OCI-LY3 (cell line): ENCODE results near the gene GSTCD.
"Not testable (repeated sequence)": the region's sequence is repeated elsewhere in the genome, so short reads cannot be mapped to it uniquely, and the experiment has no call there.

ENCODE experiments used
- H2AFZ ChIP-seq: fragments of 200-600, 300-600 bp; shearing (Covaris generic); 2 replicates; pipeline ENCODE4 v1.6.0; 2014; ENCODE audit warnings: antibody characterized with exemption, low read depth, low read length
- H3K27ac ChIP-seq: fragments of 200-600, 300-600 bp; sonication (generic); 2 replicates; pipeline ENCODE4 v1.5.1; 2014; ENCODE audit warnings: mild to moderate bottlenecking, low read length, moderate library complexity, mixed read lengths
- H3K27me3 ChIP-seq: fragments of 200-600, 300-600 bp; sonication (generic); 2 replicates; pipeline ENCODE4 v1.6.1; 2014; ENCODE audit warnings: low read depth, low read length, mixed read lengths
- H3K36me3 ChIP-seq: fragments of 200-600, 300-600 bp; sonication (generic); replicated peaks from 2 replicates; pipeline ENCODE3; 2014; ENCODE audit warnings: low read depth, low read length, mixed read lengths
- H3K4me1 ChIP-seq: fragments of 300-600, 200-600 bp; sonication (generic); 2 replicates; pipeline ENCODE4 v1.6.1; 2014; ENCODE audit warnings: low read length, mixed read lengths
- H3K4me2 ChIP-seq: fragments of 200-600, 300-600 bp; sonication (generic); 2 replicates; pipeline ENCODE4 v1.6.1; 2014; ENCODE audit warnings: low read length, mixed read lengths
- H3K4me3 ChIP-seq: fragments of 300-600, 200-600 bp; sonication (generic); 2 replicates; pipeline ENCODE4 v1.5.1; 2014; ENCODE audit warnings: antibody characterized with exemption, mild to moderate bottlenecking, low read length, moderate library complexity
- H3K79me2 ChIP-seq: fragments of 300-600, 200-600 bp; shearing (Covaris generic); 2 replicates; pipeline ENCODE4 v1.6.1; 2014; ENCODE audit warnings: mild to moderate bottlenecking, low read length, mixed read lengths
- H3K9ac ChIP-seq: fragments of 300-600, 200-600 bp; shearing (Covaris generic); 2 replicates; pipeline ENCODE4 v1.6.0; 2014; ENCODE audit warnings: mild to moderate bottlenecking, low read length, moderate library complexity
- H3K9me3 ChIP-seq: fragments of 200-600, 300-600 bp; shearing (Covaris generic); 2 replicates; pipeline ENCODE4 v1.6.1; 2014; ENCODE audit warnings: low read length, mixed read lengths; ENCODE audit not compliant: insufficient read depth
- H4K20me1 ChIP-seq: fragments of 200-600, 300-600 bp; sonication (generic); 2 replicates; pipeline ENCODE4 v1.6.1; 2016; ENCODE audit warnings: low read length, mixed read lengths; ENCODE audit not compliant: insufficient read depth
- EZH2phosphoT487 ChIP-seq: fragments of 200-600 bp; shearing (Covaris generic); IDR thresholded peaks from 2 replicates; pipeline ENCODE4 v1.6.1; 2018; ENCODE audit warnings: antibody characterized with exemption, mixed run types, low read depth
- TF ChIP-seq, protein P1 (sequence below): fragments of 200-600, 300-600 bp; sonication (generic); IDR thresholded peaks from 2 replicates; pipeline ENCODE4 v1.5.1; 2014; ENCODE audit warnings: antibody characterized with exemption, low read length, low read depth

The GSTCD gene

DNA sequence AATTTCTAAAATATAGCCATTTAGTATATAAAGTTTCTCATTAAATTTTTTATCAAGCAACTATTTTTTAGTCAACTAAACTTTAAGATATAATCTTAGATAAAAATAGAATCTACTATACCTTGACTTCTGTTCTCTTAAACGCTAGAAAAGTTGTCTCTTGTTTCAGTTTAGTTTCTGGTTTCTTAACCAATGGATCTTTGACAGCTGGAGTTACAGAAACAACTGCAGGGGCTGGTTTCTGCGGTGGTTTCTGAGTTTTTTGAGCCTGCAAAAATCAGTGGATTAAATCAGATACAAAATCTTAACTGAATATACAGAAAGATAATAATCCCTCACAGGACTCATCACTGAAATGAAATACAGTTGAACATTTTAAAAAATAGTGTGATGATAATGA is 22.0 kb upstream of the GSTCD start:
- H3K4me1 ChIP-seq: no peaks in the 10 kb centered on the region
- H2AFZ ChIP-seq: no peak overlapping the region
- H3K9ac ChIP-seq: no peak overlapping the region
- H3K4me3 ChIP-seq: no peak overlapping the region
- TF ChIP-seq, protein P1, sequence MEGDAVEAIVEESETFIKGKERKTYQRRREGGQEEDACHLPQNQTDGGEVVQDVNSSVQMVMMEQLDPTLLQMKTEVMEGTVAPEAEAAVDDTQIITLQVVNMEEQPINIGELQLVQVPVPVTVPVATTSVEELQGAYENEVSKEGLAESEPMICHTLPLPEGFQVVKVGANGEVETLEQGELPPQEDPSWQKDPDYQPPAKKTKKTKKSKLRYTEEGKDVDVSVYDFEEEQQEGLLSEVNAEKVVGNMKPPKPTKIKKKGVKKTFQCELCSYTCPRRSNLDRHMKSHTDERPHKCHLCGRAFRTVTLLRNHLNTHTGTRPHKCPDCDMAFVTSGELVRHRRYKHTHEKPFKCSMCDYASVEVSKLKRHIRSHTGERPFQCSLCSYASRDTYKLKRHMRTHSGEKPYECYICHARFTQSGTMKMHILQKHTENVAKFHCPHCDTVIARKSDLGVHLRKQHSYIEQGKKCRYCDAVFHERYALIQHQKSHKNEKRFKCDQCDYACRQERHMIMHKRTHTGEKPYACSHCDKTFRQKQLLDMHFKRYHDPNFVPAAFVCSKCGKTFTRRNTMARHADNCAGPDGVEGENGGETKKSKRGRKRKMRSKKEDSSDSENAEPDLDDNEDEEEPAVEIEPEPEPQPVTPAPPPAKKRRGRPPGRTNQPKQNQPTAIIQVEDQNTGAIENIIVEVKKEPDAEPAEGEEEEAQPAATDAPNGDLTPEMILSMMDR: no peak
- TF ChIP-seq EZH2phosphoT487: no peak
- H3K27me3 ChIP-seq: no peaks in the 10 kb centered on the region
- H4K20me1 ChIP-seq: no peaks in the 10 kb centered on the region
- peaks cover 28% of the 10 kb centered on the region for H3K36me3 ChIP-seq
- H3K4me2 ChIP-seq: no peak overlapping the region
- H3K27ac ChIP-seq: no peak overlapping the region
- no peaks in the 10 kb centered on the region for H3K79me2 ChIP-seq
- H3K9me3 ChIP-seq: no peaks in the 10 kb centered on the region

DNA sequence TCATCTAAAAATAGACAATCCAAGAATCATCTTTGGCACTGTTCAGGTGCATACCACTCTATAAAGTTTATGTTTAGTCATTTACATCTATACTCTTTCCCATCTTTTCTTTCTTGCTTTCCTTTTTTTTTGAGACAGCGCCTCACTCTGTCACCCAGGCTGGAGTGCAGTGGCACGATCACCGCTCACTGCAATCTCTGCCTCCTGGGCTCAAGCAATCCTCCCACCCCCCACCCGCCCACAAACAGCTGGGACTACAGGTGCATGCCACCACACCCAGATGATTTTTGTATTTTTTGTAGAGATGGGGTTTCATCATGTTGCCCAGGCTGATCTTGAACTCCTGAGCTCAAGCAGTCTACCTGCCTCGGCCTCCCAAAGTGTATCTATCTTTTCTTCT is 13.8 kb upstream of the GSTCD start:
- not testable (repeated sequence) for H3K4me2 ChIP-seq, H3K9me3 ChIP-seq, H4K20me1 ChIP-seq, H2AFZ ChIP-seq, H3K4me1 ChIP-seq, H3K9ac ChIP-seq, H3K4me3 ChIP-seq, H3K27me3 ChIP-seq, H3K27ac ChIP-seq, H3K79me2 ChIP-seq
- peaks cover 30% of the 10 kb centered on the region for H3K36me3 ChIP-seq

DNA sequence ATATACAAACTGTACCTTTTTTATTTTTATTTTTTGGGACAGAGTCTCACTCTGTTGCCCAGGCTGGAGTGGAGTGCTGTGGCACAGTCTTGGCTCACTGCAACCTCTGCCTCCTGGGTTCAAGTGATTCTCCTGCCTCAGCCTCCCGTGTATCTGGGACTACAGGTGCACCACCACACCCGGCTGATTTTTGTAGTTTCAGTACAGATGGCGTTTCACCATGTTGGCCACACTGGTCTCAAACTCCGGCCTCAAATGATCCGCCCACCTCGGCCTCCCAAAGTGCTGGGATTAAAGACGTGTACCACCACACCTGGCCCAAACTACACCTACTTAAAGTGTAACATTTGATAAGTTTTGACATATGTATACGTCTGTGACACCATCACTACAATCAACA is 12.8 kb upstream of the GSTCD start:
- not testable (repeated sequence) for H3K27ac ChIP-seq, H3K9me3 ChIP-seq, H3K9ac ChIP-seq, H2AFZ ChIP-seq, H4K20me1 ChIP-seq, H3K4me1 ChIP-seq, H3K79me2 ChIP-seq, H3K4me2 ChIP-seq, H3K4me3 ChIP-seq, H3K27me3 ChIP-seq
- peaks cover 24% of the 10 kb centered on the region for H3K36me3 ChIP-seq

DNA sequence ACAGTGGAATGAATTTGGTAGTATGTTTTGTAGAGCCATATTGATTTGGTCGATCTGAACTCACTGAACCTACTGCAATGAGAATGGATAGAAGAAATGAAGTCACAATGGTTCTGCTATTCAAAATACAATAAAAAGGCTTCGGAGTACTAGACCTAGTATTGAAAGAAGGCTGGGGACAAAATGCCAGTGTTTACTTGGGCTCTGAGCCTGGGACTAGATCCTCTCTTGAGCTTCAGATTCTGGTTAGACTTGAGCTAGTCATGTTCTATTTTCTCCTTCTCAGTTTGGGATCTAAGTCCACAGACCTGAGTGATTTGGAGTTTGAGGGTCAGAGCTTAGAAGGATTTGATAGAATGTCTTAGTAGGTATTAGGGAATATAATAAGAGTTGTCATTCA is 10.0 kb upstream of the GSTCD start:
- no peak overlapping the region for H3K4me2 ChIP-seq
- TF ChIP-seq, protein P1: no peak
- TF ChIP-seq EZH2phosphoT487: no peak
- no peaks in the 10 kb centered on the region for H3K4me1 ChIP-seq
- peaks cover 12% of the 10 kb centered on the region for H3K36me3 ChIP-seq
- no peak overlapping the region for H3K27ac ChIP-seq
- H4K20me1 ChIP-seq: no peaks in the 10 kb centered on the region
- H3K79me2 ChIP-seq: peaks cover 10% of the 10 kb centered on the region; the same call in 1 of the 2 replicates
- H3K9ac ChIP-seq: no peak overlapping the region
- no peak overlapping the region for H3K4me3 ChIP-seq
- H3K27me3 ChIP-seq: no peaks in the 10 kb centered on the region
- H2AFZ ChIP-seq: no peak overlapping the region
- H3K9me3 ChIP-seq: no peaks in the 10 kb centered on the region

DNA sequence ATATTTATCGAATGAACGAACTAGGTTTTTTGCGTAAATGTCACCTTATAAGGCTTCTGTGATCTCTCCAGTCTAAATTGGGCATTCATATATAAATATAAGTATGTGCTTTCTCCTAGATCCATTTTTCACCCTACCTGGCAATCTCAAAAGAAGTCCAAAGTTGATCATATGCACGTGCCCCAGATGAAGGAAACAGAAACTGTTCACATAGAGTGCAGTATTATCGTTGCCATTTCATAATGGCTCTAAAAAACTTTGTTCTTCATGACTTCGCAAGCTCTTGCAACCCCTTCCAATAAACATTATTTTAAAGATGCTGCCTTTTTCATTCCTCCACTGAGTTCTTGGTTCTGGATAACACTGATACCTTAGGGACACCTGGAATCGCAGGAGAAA is 803 bp upstream of the GSTCD start:
- Histone ChIP-seq H3K79me2 (peaks cover 87% of the 10 kb centered on the region), H3K36me3 (peaks cover 4% of the 10 kb centered on the region), H3K9me3 (no peaks in the 10 kb centered on the region), H3K4me3 (peak overlapping the region; percentile 96), H3K27ac (no peak overlapping the region), H3K4me1 (peaks cover 35% of the 10 kb centered on the region), H2AFZ (peak overlapping the region; percentile 90; the same call in 1 of the 2 replicates), H3K9ac (peak overlapping the region; percentile 89), H3K27me3 (no peaks in the 10 kb centered on the region), H4K20me1 (no peaks in the 10 kb centered on the region), H3K4me2 (peak overlapping the region; percentile 90)
- TF ChIP-seq, protein P1: no peak
- TF ChIP-seq EZH2phosphoT487: no peak
